HG03066 (cell line): ENCODE results near the gene GSPT1.
"Not testable (repeated sequence)": the region's sequence is repeated elsewhere in the genome, so short reads cannot be mapped to it uniquely, and the experiment has no call there.

Source experiments
- ATAC-seq: cut with Tn5 transposase; IDR thresholded peaks from one replicate; pipeline ENCODE4 v1.9.1; 2021; ENCODE audit warnings: low read depth; ENCODE audit not compliant: unreplicated experiment

GSPT1 gene

GRCh38 chr16:11915644-11916523, at the start of gene GSPT1:
TSS of gene GSPT1 (minus strand) at chr16:11915956. CDS start at chr16:11915720, 236 bp downstream.
- ATAC-seq = peak; percentile 75

DNA sequence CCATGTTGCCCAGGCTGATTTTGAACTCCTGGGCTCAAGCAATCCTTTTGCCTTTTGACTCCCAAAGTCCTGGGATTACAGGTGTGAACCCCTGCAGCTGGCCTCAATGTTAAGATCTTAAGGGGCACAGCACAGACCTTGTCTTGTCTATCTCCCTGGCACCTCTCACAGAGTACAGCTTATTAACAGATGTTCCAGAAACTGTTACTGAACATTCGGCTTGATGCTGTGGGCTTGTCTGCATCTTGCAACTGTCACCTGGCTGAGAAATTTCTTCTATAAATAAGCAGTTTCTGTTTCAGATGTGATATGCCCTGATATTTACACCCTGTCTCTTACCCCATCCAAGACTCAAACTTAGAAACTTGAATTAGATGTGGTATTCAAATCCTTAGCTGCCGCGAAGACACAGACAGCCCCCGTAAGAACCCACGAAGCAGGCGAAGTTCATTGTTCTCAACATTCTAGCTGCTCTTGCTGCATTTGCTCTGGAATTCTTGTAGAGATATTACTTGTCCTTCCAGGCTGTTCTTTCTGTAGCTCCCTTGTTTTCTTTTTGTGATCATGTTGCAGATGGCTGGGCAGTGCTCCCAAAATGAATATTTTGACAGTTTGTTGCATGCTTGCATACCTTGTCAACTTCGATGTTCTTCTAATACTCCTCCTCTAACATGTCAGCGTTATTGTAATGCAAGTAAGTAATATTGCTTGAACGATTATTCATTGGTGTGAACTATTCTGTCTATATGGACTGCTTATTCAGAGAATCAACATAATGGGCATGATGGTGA, 49.2 kb upstream of the GSPT1 start, which contains the start of gene TNFRSF17:
Gene TNFRSF17, plus strand, starts transcription at position 450 of the 791 bp plus-strand sequence. Its CDS starts 115 bp downstream, at position 565.
- peak; percentile 65 for ATAC-seq

- ATAC-seq = no peak
These were observed 48.0 kb upstream of the GSPT1 start for GRCh38 chr16:11963706-11964105.

DNA sequence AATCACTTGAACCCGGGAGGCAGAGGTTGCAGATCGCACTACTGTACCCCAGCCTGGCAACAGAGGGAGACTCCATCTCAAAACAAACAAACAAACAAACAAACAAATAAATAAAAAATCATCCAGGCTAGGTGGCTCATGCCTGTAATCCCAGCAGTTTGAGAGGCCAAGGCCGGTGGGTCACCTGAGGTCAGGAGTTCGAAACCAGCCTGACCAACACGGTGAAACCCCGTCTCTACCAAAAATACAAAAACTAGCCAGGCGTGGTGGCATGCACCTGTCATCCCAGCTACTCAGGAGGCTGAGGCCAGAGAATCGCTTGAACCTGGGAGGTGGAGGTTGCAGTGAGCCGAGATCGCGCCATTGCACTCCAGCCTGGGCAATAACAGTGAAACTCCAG, 47.2 kb upstream of the GSPT1 start:
- ATAC-seq = not testable (repeated sequence)

DNA sequence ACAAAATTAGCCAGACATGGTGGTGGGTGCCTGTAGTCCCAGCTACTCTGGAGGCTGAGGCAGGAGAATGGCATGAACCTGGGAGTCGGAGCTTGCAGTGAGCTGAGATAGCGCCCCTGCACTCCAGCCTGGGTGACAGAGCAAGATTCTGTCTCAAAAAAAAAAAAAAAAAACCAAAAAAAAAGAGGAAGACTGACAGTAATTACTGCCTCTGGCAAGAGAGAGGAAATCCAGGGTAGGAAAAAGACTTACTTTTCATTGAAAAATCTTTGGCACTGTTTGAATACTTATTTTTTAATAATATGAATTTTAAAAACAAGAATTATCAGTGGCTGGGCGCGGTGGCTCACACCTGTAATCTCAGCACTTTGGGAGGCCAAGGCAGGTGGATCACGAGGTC, 46.7 kb upstream of the GSPT1 start:
- not testable (repeated sequence) for ATAC-seq

DNA sequence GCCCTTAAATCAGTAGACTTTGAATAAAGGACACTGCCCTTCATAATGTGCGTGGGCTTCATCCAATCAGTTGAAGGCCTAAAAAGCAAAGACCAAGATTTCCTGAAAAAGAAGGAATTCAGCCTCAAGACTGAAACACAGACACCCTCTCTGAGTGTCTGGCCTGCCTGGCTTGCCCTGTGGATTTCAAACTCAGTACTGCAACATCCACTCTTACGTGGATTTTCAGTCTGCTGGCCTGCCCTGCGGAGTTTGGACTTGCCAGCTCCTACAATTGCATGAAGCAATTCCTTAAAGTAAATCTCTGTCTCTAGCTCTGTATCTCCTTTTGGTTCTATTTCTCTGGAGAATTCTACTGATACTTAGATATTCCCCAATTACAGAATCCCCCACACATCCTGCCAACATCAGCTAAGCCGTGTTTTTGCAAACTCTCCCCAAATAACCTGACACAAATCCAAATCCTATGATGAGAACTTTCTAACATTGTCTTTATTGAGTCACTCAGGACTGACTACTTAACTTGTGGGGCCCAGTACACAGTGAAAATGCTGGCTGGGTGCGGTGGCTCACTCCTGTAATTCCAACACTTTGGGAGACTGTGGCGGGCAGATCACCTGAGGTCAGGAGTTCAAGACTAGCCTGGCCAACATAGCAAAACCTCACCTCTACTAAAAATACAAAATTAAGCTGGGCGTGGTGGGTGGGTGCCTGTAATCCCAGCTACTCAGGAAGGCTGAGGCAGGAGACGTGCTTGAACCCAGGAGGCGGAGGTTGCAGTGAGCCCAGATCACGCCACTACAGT, 42.0 kb upstream of the GSPT1 start:
- no peak for ATAC-seq

DNA sequence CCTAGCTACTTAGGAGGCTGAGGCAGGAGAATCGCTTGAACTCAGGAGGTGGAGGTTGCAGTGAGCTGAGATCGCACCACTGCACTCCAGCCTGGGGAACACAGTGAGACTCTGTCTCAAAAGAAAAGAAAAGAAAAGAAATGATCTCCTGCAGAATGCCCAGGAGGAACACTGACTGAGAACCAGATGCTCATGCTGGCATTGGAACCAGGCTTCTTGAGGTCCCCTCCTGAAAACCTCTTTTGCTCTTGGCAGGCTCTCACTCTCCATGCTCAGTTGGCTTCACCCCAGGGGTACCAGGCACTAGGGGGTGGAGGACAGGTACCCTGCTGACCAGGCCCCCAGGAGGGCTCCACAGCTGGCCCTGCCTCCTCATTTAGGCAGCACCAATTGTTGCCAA, 40.8 kb upstream of the GSPT1 start:
- no peak for ATAC-seq

DNA sequence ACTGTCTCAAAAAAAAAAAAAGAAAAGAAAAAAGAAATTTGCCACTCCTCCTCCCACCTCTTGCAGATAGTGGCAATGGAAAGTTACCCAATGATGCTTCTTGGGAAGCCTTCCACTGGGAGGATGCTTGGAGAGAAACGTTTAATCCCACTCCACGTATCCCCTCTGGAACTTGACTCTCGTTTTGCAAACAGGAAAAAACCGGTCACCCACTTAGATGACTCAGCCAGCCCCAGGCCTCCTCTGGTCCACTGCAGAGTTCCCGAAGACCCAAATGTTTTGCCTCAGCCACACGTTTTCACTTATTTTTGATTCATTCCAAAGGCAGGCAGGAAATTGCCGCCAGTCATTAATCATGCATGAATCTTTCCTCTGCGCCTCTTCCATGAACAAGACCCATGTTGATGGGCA, 40.0 kb upstream of the GSPT1 start:
- no peak for ATAC-seq

DNA sequence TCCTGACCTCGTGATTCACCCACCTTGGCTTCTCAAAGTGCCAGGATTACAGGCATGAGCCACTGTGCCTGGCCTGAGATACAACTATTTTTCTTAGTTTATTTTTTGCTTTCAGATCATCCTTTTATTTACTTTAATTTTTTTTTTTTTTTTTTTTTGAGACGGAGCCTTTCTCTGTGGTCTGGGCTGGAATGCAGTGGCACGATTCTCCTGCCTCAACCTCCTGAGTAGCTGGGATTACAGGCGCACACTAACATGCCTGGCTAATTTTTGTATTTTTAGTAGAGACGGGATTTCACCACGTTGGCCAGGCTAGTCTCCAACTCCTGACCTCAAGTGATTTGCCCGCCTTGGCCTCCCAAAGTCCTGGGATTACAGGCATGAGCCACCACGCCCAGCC, 37.8 kb upstream of the GSPT1 start:
- ATAC-seq = not testable (repeated sequence)

- ATAC-seq = no peak
These were observed 34.6 kb upstream of the GSPT1 start for GRCh38 chr16:11950388-11950787.

DNA sequence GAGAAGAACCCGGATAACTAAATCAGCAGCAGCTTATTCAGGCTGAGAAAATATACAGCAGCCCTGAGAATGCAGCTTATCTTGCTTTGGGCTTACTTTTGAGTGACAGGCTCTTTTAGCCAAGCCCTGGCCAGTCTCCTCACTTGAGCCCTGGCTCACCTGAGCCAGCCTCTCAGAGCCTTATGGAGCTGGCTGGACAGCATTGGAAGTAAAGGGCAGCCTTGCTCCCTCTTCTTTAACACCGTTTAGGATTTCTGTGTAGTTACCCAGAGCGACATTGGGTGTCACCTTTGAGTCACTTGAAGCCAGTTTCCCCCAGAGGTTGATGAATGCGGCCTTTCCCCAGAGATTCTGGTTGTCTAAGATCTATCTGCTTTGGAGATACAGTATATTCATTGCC, 33.8 kb upstream of the GSPT1 start:
- no peak for ATAC-seq

GRCh38 chr16:11948819-11949218, 33.1 kb upstream of the GSPT1 start:
- no peak for ATAC-seq

GRCh38 chr16:11946433-11946832, 30.7 kb upstream of the GSPT1 start:
- ATAC-seq = no peak

DNA sequence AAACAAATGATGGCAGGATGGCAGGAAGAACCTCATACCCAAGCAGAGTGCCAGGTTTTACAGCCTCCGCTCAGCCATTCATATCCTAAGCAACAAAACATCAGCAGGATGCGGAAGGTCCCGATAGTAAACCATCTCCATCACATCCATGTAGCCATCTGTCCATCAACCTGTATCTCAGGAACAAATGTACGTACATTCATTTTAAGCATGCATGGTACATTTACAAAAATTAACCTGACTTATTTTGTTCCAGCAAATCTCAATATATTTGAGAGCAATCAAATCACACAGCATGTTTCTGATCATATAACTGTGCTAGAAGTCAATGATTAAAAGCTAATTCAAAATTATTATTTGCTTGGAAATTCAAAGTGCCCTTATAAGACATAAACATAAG, 26.2 kb upstream of the GSPT1 start, which contains the start of gene NPIPB2:
Gene NPIPB2, minus strand, starts transcription at position 101 of the 400 bp plus-strand sequence. Its CDS starts 0 bp downstream, at position 101.
- ATAC-seq = not testable (repeated sequence)

- ATAC-seq = not testable (repeated sequence)
These were observed 11.6 kb upstream of the GSPT1 start for GRCh38 chr16:11927350-11927749.

DNA sequence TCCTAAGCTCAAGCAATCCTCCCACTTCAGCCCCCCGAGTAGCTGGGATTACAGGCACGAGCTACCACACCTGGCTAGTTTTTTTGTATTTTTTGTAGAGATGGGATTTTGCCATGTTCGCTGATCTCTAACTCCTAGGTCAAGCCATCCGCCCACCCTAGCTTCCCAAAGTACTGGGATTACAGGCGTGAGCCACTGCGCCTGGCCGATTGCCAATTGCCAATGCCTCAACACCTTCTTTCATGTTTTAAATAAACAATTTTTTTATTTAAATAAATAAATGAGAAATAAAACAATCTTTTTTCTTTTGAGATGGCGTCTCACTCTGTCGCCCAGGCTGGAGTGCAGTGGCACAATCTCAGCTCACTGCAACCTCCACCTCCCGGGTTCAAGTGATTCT, 8.3 kb upstream of the GSPT1 start:
- ATAC-seq = not testable (repeated sequence)

DNA sequence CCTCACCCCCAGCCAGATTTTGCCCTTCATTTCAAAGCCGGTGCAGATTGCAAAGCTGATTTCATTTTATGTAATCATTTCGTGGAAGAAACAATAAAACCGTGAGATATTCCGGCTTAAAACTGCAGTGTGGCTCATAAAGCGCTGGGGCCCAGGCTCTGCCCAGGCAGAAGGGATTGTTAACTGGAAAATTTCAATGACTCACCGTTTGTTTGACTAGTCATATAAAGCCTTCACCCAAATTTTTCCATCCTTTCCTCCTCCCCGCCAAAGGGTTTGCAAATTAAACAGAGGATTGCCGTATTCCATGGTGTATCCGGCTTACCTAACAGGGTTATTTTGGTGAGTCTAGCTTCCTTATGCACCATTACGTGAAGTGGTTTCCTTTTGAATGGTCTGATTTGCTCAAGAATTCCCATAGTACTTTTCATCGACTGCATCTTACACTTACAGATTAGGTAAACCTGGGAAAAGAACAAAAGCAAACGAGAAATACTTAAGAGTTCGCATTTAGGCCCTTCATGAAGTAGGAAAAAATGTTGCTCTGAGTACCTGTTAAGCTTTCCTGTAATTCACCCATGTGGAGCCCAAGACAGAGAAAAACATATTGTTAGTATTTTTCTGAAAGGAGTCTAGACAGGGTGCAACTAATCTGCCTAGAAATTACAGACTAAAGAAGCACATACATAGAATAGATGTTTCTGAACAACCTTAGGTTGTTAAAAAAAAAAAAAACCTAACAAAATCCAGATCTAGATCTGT, 949 bp upstream of the GSPT1 start:
- no peak for ATAC-seq

- peak; percentile 26 for ATAC-seq
These were observed 577 bp downstream of the GSPT1 start for GRCh38 chr16:11915114-11915643.
